Mammary epithelial cell (primary cell): ENCODE results near the gene SEC63.

Source experiments
- CTCF ChIP-seq, 2 donors: IDR thresholded peaks in 1 of 2; conservative IDR thresholded peaks in 1 of 2; 2 replicates each; pipeline ENCODE4 v1.5.1; 2011 to 2012; ENCODE audit warnings: inconsistent platforms in 2 of 2, low read length in 2 of 2, mild to moderate bottlenecking in 2 of 2, control low read depth in 1 of 2, low read depth in 1 of 2; ENCODE audit not compliant: insufficient read depth in 1 of 2; ENCODE audit errors: extremely low read depth in 1 of 2
- EZH2 ChIP-seq: IDR thresholded peaks from 2 replicates; pipeline ENCODE4 v1.6.1; 2012; ENCODE audit warnings: low read length, inconsistent platforms, borderline replicate concordance

GRCh38 chr6:107991061-107991460 is 33.1 kb upstream of the SEC63 start:
- TF ChIP-seq CTCF (conservative IDR thresholded peaks at IDR 0.05 in 1 of 2, IDR thresholded peaks at IDR 0.05 in 1 of 2; ENCODE audit: extremely low read depth in 1 of 2, insufficient read depth in 1 of 2, low read depth in 1 of 2, low read length in 2 of 2) = no peak
- no peak for TF ChIP-seq EZH2
